ENCODE measurements around the gene EPO.
"Not testable (repeated sequence)": the region's sequence is repeated elsewhere in the genome, so short reads cannot be mapped to it uniquely, and the experiment has no call there.

Gene EPO

DNA sequence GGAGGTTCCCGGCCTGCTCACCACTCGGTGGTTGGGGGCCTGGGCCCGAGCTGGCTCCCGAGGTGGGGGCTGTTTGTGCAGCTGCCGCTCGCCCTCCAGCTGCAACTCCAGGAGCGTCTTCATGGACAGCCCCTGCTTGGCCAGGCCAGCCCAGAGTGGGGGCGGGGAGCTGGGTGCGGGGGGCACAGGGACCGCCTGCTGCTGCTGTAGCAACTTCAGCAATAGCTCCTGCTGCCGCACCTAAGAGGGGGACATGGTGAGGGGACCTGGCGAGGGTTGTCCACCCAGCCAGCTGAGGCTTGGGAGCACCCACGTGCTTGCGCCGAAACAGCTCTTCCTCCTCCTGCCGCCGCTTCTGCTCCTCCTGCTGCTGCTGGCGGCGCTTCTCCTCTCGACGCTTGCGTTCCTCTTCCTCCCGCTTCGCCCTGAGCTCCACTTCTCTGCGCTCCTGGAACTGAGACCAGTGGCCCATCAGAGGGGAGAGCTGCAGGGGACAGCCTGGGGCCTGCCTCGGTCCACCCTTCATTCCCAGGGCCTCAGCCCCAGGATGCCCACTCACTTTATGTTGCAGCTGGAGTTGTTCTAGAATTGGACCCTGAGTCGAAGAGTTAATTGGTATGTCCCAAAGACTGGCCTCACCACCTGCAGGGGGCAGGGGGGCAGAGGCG lies 37.1 kb upstream of the EPO start:
- DNase-seq (ENCODE audit: low read depth), result no peak

GRCh38 chr7:100683659-100684533 lies 36.4 kb upstream of the EPO start:
- DNase-seq (ENCODE audit: low read depth), result no peak

- no peak for DNase-seq (ENCODE audit: low read depth)
These were observed 35.7 kb upstream of the EPO start for GRCh38 chr7:100684534-100685042.

GRCh38 chr7:100685049-100685605 lies 35.1 kb upstream of the EPO start:
- no peak for DNase-seq (ENCODE audit: low read depth)

DNA sequence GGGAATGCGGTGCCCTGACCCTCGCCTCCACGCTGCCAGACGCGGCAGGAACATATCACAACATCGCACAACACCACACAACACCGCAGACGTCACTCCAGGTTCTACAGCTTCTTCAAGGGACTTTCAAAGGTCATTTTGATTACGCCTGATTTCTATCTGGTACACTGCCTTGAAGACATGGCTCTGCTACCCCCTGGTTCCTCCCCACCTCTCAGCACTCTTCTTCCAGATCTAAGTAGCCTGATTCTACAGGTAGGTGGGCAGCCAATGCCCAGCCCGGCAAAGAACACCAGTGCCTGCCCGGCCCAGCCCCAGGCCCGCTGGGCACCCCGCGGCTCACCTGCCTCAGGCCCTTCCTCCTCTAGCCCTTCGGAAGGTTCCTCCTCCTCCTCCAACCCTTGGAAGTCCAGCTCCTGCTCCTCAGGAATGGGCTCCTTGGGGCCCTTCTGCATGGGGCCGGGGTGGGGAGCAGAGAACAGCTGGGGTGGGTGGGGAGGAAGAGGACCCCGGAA lies 34.6 kb upstream of the EPO start:
- DNase-seq (ENCODE audit: low read depth), result no peak

DNA sequence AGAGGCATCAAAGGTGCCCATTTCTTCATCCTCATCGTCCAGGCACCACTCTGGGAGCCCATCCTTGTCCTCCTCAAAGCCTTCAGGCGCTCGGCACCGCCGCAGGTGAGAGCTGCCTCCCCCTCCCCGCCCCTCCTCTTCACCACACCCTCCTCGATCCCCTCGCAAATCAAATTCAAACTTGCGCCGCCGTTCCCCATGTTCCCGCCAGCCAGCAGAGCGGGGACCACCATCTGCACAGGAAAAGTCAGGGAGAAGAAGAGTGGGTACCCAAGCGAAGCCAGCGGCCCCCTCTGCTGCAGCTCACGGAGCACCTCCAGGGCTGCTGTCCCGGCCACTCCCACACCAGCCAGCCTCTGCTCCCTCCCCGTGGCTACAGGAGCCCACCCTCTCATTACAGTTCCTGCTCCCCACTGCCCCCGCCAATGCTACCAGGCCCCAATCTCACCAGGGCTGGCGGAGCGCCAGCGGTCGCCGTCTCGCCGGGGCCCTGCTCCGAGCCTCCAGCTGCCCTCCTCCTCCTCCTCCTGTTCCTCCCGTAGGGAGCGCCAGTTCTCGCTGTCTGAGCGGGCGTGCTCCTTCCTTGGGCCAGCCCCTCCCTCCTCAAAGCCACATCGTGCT lies 34.0 kb upstream of the EPO start:
- no peak for DNase-seq (ENCODE audit: low read depth)

DNA sequence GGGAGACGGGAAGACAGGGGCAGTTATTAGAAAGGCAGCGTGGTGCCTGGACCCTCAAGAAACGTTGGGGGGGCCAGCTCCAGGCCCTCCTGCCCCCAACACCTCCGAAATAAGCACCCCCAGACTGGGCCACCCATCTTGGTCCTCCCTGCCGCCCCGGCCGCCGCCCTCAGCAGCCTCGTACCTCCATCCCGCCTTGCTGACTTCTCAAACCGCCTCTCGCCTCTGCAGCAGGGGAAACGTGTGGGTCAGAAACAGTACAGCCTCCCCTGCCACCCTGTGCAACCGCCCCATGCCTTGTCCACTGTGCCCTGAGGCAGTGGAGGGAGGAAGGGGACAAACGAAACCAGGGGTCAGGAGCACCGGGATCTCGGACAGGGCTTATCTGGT lies 33.5 kb upstream of the EPO start:
- no peak for DNase-seq (ENCODE audit: low read depth)

DNA sequence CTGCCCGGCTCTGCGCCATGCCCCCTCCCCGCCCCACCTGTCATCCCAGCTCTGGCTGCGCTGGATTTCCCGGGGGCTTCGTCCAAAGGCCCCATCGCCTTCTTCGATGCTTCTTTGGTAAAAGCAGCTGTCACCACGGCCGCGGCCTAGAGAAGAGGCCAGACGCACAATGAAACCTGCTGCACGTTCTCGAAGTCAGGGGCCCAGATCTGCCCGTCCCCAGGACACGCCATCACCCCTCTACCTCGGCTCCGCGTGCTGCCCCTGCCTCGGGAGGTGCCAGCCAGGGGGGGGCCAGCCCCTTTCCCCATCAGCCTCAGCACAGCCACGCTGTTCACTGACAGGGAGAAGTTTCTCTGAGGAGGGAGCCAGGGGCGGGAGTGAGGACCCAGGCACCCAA lies 33.0 kb upstream of the EPO start:
- no peak for DNase-seq (ENCODE audit: low read depth)

DNA sequence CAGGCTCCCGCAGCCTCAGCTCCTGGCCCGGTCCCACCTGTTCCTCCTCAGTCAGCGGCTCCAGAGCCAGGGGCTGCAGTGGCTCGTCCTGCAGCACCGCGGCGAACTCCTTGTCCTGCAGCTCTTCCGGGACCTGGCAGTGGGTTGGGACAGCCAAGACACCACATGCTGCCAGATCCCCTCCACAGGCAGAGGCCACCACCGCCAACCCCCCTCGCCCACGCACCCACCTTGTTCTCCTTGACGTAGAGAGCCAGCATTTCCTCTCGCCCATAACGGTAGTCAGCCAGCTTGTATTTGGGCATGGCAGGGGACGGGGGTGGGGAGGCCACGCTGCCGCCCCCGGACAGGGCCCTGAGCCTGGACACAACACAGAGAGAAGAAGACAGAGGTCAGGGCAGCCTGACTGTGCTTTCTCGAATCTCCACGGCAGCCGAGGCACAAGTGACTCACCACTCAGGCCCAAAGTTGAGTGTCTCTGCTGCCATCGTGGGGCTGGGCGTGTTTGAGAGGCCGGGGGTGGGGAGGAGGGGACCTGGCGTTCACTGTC lies 32.4 kb upstream of the EPO start:
- DNase-seq (ENCODE audit: low read depth), result no peak

DNA sequence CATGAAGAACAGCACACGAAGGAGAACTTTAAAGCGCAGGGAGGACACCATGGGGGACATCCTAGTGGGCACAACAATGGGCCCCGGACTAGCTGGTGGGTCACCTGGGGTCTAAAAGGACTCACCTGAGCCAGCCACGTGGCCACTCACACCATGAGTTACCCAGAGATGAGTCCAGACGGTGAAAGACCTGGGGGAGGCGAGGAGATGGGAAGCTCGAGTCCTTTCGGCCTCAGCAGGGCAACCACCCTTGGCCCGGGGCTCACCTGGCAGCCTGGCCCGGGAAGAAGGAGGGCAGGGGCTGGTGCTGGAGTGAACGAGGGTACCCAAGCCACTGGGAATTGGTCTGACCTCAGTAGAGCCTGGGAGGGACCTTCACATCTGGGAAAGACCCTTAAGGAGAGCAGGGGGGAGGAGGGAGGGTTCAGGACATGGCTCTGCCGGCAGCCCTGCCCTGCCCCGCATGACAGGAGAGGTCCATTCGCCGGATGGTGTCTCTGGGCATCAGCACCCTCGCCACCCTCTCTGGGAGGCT lies 31.9 kb upstream of the EPO start:
- DNase-seq (ENCODE audit: low read depth), result no peak

- no peak for DNase-seq (ENCODE audit: low read depth)
These were observed 30.8 kb upstream of the EPO start for GRCh38 chr7:100689230-100690135.

GRCh38 chr7:100691676-100692577 lies 28.3 kb upstream of the EPO start:
- DNase-seq (ENCODE audit: low read depth), result no peak

DNA sequence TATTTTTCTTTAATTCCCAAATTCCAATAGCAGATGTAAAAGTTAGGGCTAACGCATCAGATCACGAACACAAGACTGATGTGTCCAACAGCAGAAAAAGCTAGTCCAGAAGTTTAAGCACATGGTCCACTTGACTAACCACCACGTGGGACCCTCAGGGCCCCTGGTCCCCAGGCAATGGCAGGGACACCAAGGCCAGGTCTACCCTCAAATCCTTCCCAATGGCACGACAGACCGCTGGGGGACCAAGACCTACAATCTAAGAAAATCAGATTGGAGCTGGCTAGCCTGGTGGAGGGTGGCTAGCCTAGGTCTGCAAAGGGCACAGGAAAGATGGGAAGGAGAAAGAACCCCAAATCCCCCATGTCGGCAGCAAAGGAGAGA lies 27.7 kb upstream of the EPO start:
- DNase-seq (ENCODE audit: low read depth), result no peak

- DNase-seq (ENCODE audit: low read depth), result no peak
These were observed 26.8 kb upstream of the EPO start for GRCh38 chr7:100693312-100694097.

DNA sequence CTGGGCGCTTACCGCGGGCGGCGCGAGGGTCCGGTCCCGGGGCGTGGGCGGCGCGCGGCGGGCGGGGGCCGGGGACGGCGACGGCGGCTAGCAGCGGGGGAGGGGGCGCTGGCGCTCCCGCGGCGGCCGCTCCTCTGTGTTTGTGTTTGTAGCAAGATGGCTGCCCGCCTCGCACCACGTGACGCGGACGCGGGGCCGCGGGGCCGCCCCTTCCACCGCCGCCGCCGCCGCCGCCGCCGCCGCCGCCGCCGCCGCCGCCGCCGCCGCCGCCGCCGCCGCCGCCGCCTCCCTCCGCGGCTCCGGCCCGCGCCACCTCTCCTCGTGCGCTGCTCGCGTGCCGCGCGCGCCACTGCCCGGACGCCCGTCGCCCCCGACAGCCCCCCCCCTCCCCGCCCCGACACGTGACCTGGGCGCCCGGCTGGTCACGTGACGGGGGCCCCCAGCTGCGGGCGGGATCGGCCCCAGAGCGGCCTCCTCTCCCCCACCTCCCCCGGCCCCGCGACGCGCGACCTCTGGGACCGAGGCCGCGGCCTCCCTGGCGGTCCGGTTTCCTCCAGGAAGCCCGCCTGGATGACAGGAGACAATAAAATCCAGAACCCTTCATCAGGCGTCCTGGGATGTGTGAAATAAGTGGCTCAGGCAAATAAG lies 26.0 kb upstream of the EPO start, which contains the start of gene GIGYF1:
GIGYF1 (minus strand) TSS at position 153 of the 648 bp plus-strand sequence. CDS start 6,012 bp downstream, outside the sequence.
- DNase-seq (ENCODE audit: low read depth), result no peak

GRCh38 chr7:100696123-100696521 lies 24.1 kb upstream of the EPO start:
- DNase-seq (ENCODE audit: low read depth), result no peak

GRCh38 chr7:100699018-100699417 lies 21.2 kb upstream of the EPO start:
- DNase-seq (ENCODE audit: low read depth), result no peak

GRCh38 chr7:100701089-100701488 lies 19.2 kb upstream of the EPO start:
- not testable (repeated sequence) for DNase-seq (ENCODE audit: low read depth)

Measured in GM04504 (cell line).